ENCODE data around the gene ADAP1.

DNA sequence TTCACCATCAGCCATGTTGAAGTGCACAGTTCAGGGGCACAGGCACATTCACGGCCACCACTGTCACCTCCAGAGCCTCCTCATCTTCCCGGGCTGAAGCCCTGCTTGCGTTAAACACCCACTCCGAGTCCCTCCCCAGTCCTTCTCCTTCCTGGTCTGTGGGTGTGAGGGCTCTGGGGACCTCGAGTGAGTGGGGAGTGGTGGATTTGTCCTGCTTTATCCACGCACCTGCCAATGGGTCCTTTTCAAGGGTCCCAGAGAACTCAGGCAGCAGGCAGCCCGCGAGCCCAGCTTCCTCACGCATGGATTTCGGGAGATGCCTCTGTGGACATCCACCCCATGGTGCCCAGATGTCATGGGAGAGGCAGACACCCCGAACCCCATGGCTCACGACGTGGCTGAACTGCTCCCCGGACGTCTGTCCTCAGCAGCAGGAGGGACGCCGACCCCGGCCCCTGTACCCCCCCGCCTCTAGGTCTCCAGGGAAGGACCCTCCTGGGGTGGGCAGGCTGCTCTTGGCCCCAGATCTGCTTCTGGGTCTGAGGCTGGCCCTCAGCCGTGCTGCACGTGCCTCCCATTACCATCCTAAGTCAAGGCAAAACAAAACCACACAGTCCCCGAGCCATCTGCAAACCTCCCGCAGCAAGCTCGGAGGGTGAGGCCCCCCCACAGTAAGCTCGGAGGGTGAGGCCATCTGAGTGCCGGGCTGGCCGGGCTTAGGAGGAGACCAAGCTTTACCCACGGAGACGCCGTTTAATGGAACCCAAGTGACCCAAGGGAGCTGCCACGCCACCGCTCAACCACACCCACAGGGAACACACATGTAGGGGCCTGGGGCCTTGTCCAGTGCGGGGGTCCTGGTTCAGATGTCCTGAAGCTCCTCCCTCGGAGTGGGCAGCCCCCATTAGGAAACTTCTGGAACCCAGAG is 37.5 kb upstream of the ADAP1 start:
- TF ChIP-seq, protein P1, sequence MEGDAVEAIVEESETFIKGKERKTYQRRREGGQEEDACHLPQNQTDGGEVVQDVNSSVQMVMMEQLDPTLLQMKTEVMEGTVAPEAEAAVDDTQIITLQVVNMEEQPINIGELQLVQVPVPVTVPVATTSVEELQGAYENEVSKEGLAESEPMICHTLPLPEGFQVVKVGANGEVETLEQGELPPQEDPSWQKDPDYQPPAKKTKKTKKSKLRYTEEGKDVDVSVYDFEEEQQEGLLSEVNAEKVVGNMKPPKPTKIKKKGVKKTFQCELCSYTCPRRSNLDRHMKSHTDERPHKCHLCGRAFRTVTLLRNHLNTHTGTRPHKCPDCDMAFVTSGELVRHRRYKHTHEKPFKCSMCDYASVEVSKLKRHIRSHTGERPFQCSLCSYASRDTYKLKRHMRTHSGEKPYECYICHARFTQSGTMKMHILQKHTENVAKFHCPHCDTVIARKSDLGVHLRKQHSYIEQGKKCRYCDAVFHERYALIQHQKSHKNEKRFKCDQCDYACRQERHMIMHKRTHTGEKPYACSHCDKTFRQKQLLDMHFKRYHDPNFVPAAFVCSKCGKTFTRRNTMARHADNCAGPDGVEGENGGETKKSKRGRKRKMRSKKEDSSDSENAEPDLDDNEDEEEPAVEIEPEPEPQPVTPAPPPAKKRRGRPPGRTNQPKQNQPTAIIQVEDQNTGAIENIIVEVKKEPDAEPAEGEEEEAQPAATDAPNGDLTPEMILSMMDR (conservative IDR thresholded peaks at IDR 0.05 in 1 of 2, IDR thresholded peaks at IDR 0.05 in 1 of 2; ENCODE audit: extremely low read depth in 1 of 2, insufficient read depth in 1 of 2, low read depth in 1 of 2, low read length in 2 of 2) = no peak
- TF ChIP-seq EZH2 (IDR thresholded peaks at IDR 0.05; ENCODE audit: borderline replicate concordance, low read length) = no peak
